HG02798 (cell line): Measurements from ENCODE around the gene PTPRK.

ENCODE experiments used
- ATAC-seq: cut with Tn5 transposase; IDR thresholded peaks from one replicate; pipeline ENCODE4 v1.9.1; 2021; ENCODE audit warnings: mild to moderate bottlenecking; ENCODE audit not compliant: unreplicated experiment, poor library complexity

Gene PTPRK

GRCh38 chr6:128311944-128312570, 208.3 kb downstream of the PTPRK start:
- no peak for ATAC-seq

DNA sequence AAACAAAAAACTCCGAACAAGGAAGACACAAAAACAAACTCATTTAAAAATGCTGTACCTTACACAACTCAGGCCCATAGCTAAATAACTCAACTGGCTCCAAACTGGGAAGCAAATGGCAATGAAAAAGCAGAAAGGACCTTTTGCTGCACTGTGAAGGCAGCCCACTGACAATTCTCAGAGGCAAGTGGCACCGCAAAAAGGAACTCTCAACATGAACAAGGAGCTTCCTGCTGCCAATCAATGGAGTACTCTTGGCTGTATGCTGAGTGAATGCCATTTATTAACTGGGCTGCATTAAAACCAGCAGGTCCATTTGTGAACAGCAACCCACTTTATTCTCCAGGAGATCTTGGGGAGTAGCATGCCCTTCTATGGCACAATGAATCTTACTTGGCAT, 209.9 kb downstream of the PTPRK start:
- ATAC-seq = no peak

GRCh38 chr6:128307671-128308070, 212.7 kb downstream of the PTPRK start:
- ATAC-seq = no peak

GRCh38 chr6:128305976-128306375, 214.4 kb downstream of the PTPRK start:
- no peak for ATAC-seq

- ATAC-seq = no peak
Measured at GRCh38 chr6:128305228-128305627, 215.2 kb downstream of the PTPRK start.

DNA sequence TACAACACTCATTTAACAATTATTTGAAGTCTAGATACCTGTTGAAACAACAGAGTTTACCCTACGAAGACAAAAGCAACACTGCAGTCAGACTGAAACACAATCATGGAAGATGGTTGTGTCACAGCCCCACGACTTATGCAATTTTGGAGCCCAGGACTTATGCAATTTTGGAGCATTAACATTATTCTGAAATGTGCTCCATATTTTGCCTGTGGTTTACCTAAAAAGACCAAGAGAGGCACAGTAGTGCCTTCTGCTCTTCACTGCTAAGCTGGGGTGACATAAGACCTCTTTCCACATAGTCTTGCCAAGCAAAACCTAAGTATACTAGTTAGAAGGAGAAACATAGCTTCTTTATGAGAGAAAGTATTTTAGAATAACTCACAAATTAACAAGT, 216.5 kb downstream of the PTPRK start:
- ATAC-seq = no peak

DNA sequence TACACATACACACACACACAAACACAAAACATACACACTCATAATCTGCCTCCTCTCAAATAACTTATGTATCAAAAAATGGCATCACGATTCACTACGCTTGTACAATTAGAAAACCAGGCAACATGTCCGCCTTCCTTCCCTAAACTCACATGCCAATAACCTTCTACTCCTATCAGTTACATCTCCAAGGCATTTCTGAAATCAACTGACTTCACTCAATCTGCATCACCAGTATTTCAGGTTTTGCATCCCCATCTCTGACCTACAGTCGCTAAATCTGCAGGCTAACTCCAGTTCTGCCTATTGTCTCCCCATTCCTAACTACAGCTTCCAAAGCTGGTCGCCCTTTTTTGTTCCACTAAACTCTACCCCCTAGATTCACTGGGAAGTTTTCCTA, 217.5 kb downstream of the PTPRK start:
- no peak for ATAC-seq

GRCh38 chr6:128295670-128296069, 224.7 kb downstream of the PTPRK start:
- no peak for ATAC-seq

- no peak for ATAC-seq
Measured at GRCh38 chr6:128290221-128290620, 230.2 kb downstream of the PTPRK start.

- no peak for ATAC-seq
Measured at GRCh38 chr6:128284128-128284527, 236.3 kb downstream of the PTPRK start.

DNA sequence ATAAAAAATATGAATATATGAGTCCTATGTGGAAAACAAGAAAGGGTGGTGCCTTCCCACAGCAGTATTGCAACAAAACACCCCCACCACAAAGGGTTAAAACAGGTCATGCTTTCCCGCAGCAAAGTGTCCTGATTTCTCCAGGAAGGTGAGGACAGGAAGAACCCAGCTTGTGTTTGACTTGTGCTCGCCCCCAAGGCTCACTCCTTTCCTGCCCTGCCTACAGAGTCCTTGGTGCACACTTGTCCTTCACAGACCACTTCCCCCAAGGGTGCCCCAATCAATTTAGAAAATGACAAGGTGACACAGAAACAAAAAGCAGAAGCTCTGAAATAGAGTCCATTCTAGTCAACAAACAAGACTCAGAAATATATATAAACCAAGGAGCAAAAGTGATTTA, 237.4 kb downstream of the PTPRK start:
- no peak for ATAC-seq

DNA sequence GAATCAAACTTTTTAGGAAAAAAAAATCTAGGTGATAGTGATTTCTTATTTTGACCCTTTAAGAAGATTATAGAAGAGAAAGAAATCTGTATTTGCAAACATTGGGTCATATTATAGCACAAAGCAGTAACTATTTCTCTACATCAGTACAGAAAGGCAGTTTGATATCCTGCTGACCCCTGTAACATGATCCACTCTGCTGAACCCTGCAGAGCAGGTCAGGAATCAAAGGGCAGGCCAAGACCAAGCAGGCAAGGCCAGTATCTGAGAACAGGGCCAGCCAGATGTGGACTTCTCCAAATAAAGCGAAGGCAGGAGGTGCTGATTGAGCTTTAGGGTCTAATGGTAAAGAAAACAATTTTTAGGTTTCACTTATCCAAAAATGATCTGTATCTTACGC, 239.4 kb downstream of the PTPRK start:
- no peak for ATAC-seq

DNA sequence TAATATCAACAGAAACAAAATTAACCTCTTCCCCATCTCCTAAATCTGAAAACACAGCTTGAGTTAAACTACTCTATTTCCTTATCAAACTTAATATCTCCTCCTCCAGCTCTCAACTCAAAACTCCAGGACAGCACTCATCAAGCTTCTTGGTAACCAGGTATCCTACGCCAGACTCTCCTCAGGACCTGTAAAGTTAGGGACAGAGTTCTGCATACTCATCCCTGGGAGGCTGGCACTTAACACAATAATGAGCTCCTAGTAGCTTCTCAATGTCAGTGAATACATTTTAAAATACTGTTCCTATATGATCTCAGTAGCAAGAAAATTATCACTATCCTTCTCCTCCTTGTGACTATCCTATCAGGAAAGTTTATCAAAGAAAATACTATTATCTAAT, 240.3 kb downstream of the PTPRK start:
- no peak for ATAC-seq

DNA sequence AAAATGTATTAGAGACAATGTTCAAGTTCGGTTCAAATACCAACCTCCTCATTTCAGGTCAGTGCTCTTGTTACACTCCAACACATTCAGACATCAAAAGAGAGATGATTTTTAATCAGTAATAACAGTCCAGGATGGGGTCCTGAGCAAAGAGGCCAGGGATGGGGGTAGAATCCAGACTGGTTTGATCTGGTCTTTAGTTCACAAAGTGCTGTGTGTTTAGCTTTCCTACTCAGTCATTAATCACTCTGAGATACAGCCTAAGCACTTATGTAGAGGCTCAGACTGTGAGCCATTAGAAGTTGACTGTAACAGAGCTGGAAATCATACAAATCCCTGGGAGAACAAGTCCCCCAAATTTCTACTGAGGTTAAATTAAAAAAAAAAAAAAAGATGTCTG, 241.6 kb downstream of the PTPRK start:
- no peak for ATAC-seq

- ATAC-seq = no peak
Measured at GRCh38 chr6:128277379-128277778, 243.0 kb downstream of the PTPRK start.

- no peak for ATAC-seq
Measured at GRCh38 chr6:128276311-128276710, 244.1 kb downstream of the PTPRK start.

GRCh38 chr6:128275681-128276080, 244.7 kb downstream of the PTPRK start:
- ATAC-seq = no peak

DNA sequence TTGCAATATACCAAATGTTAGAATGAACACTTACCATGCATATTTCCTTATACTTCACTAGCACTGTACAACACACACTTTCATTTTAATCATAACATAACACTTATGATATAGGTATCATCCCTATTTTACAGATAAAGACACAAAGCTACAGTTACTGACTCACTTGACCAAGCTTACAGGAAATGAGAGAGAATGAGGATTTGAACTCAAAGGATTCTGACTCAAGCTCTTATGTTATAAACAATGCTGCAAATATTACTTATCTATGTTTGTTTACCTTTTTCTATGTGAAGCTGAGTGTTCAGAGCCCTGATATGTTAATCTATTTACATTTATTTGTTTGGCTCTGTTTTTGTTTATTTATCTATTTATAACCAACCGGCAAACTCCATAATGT, 245.4 kb downstream of the PTPRK start:
- ATAC-seq = no peak

DNA sequence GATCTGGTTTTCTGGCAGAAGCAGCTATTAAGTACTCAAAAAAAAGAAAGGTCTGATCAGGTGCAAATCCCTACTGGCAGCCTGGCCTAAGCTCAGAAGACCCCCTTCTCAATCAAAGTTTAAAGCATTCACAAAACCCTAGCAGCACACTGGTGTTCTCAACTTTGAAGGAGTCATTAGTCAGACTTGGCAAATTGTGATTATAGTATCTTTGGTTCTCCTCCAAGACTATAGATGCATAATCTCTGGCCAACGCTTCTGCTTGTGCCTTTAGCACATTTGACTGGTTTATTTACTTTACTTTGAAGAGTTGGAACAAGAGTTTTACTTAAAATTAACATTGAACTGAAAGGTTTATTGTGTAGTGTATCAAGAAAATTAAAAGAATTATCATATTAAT, 248.9 kb downstream of the PTPRK start:
- no peak for ATAC-seq

GRCh38 chr6:128271011-128271410, 249.4 kb downstream of the PTPRK start:
- ATAC-seq = no peak

- ATAC-seq = no peak
Measured at GRCh38 chr6:128266946-128267345, 253.5 kb downstream of the PTPRK start.

GRCh38 chr6:128265706-128266105, 254.7 kb downstream of the PTPRK start:
- no peak for ATAC-seq
